B cell (primary cell): ENCODE results near the gene NELL1. TPM values are rescaled to one million over a fixed set of nuclear protein-coding genes. Genes with fewer than 3 reads are reported as not detected.

ENCODE experiments used
- ATAC-seq: fragments of 200-7000 bp; cut with Tn5 transposase; one replicate; pipeline ENCODE4 v1.10.0; 2021; ENCODE audit warnings: low read depth, mild to moderate bottlenecking, moderate number of reproducible peaks, moderate library complexity
- CTCF ChIA-PET: fragments of 350-600 bp; sonication (Branson Sonifier 250); formaldehyde crosslinking; loops from one replicate; lab custom pipeline; 2021; ENCODE audit warnings: antibody characterized with exemption, inconsistent platforms; lab: Charles Lee
- POLR2A ChIA-PET: fragments of 350-600 bp; sonication (Branson Sonifier 250); formaldehyde crosslinking; loops from one replicate; lab custom pipeline; 2021; ENCODE audit warnings: antibody characterized with exemption; lab: Charles Lee
- DNase-seq: peaks from one replicate; pipeline ENCODE4 v3.0.0; 2013
- H2AFZ ChIP-seq: 2 replicates; pipeline ENCODE4 v1.6.1; 2012; ENCODE audit warnings: mild to moderate bottlenecking, low read depth, low read length; ENCODE audit not compliant: insufficient read depth, poor library complexity, severe bottlenecking
- H3K27ac ChIP-seq, 2 donors: 1 replicate in 1 of 2; 2 replicates in 1 of 2; pipeline ENCODE4 v1.5.1; 2012 to 2013; ENCODE audit warnings: low read length in 2 of 2, mild to moderate bottlenecking in 2 of 2, moderate library complexity in 1 of 2
- H3K27me3 ChIP-seq, 4 experiments: fragments of 200-600 bp in 1 of 4; sonication (generic) in 1 of 4; replicated peaks in 1 of 4; 1 replicate in 2 of 4; 2 replicates in 2 of 4; pipeline versions ENCODE4 v1.6.1 to v1.7.0; 2013 to 2016; ENCODE audit warnings: low read length in 3 of 4, mild to moderate bottlenecking in 2 of 4, mixed read lengths in 1 of 4, moderate library complexity in 1 of 4; ENCODE audit not compliant: insufficient read depth in 4 of 4, control insufficient read depth in 3 of 4; ENCODE audit errors: control extremely low read depth in 1 of 4
- H3K36me3 ChIP-seq, 2 experiments: replicated peaks in 1 of 2; 1 replicate in 1 of 2; 2 replicates in 1 of 2; pipeline versions ENCODE4 v1.6.1 to v1.7.1; 2013; ENCODE audit warnings: low read length in 1 of 2; ENCODE audit not compliant: insufficient read depth in 2 of 2, control insufficient read depth in 1 of 2; ENCODE audit errors: control extremely low read depth in 1 of 2, extremely low read depth in 1 of 2
- H3K4me1 ChIP-seq, 2 donors: fragments of 200-600 bp in 1 of 2; sonication (generic) in 1 of 2; 1 replicate in 1 of 2; 2 replicates in 1 of 2; pipeline versions ENCODE4 v1.5.1 to v1.6.1; 2013 to 2017; ENCODE audit warnings: low read length in 2 of 2; ENCODE audit not compliant: control insufficient read depth in 2 of 2, insufficient read depth in 2 of 2
- H3K4me2 ChIP-seq: replicated peaks from 2 replicates; pipeline ENCODE3; 2012; ENCODE audit warnings: mild to moderate bottlenecking, low read depth, low read length; ENCODE audit not compliant: poor library complexity, severe bottlenecking
- H3K4me3 ChIP-seq, 5 experiments: fragments of 200-600 bp in 1 of 5; sonication (generic) in 1 of 5; 1 replicate in 3 of 5; 2 replicates in 2 of 5; pipeline versions ENCODE4 v1.5.1 to v1.7.0; 2011 to 2016; ENCODE audit warnings: low read length in 4 of 5, mild to moderate bottlenecking in 4 of 5, low read depth in 2 of 5, control low read depth in 1 of 5, moderate library complexity in 1 of 5; ENCODE audit not compliant: insufficient read depth in 1 of 5; ENCODE audit errors: control extremely low read depth in 1 of 5, extremely low read depth in 1 of 5
- H3K79me2 ChIP-seq: fragments of 200-600 bp; sonication (generic); one replicate; pipeline ENCODE4 v1.6.0; 2016; ENCODE audit warnings: low read length; ENCODE audit not compliant: control insufficient read depth, insufficient read depth
- H3K9ac ChIP-seq: fragments of 200-600 bp; sonication (generic); 2 replicates; pipeline ENCODE4 v1.6.1; 2017; ENCODE audit warnings: mild to moderate bottlenecking, low read length, moderate library complexity
- H3K9me3 ChIP-seq, 3 donors: one replicate each; pipeline versions ENCODE4 v1.6.1 to v1.7.1; 2013; ENCODE audit warnings: low read length in 2 of 3; ENCODE audit not compliant: control insufficient read depth in 2 of 3, insufficient read depth in 1 of 3; ENCODE audit errors: control extremely low read depth in 1 of 3
- H4K20me1 ChIP-seq: 2 replicates; pipeline ENCODE4 v1.6.0; 2012; ENCODE audit warnings: mild to moderate bottlenecking, low read length; ENCODE audit not compliant: insufficient read depth, control insufficient read depth, poor library complexity, severe bottlenecking
- H3K27ac Mint-ChIP-seq: one replicate; pipeline ENCODE4 v1.8.0; 2021; ENCODE audit warnings: mixed read lengths
- H3K27me3 Mint-ChIP-seq: one replicate; pipeline ENCODE4 v1.8.0; 2021; ENCODE audit warnings: mixed read lengths
- H3K4me1 Mint-ChIP-seq: one replicate; pipeline ENCODE4 v1.8.0; 2021; ENCODE audit warnings: mixed read lengths
- H3K4me3 Mint-ChIP-seq: one replicate; pipeline ENCODE4 v1.8.0; 2021; ENCODE audit warnings: mixed read lengths
- H3K9me3 Mint-ChIP-seq: one replicate; pipeline ENCODE4 v1.8.0; 2022; ENCODE audit warnings: mixed read lengths; ENCODE audit not compliant: insufficient read depth
- EZH2 ChIP-seq: IDR thresholded peaks from 2 replicates; pipeline ENCODE4 v1.6.1; 2012; ENCODE audit warnings: borderline replicate concordance, low read depth, mild to moderate bottlenecking, moderate library complexity, low read length; ENCODE audit not compliant: insufficient read depth, poor library complexity, severe bottlenecking
- WGBS: methylation state at CpG from one replicate; pipeline ENCODE4 v1.1.5; 2013; ENCODE audit warnings: missing lambda C conversion rate; ENCODE audit not compliant: insufficient coverage; 5-methylcytosine and 5-hydroxymethylcytosine counted together
- intact Hi-C: fragments of 100-400 bp; cut with micrococcal nuclease; formaldehyde crosslinking; loops from one replicate; pipeline ENCODE4 v1.10.0; 2022
- polyA plus RNA-seq: library from polyadenylated mRNA; depleted of rRNA; stranded (reverse); fragments of >200 nt; gene quantifications from 2 replicates; pipeline ENCODE4 v1.2.3, GENCODE V29; 2012
- total RNA-seq, 2 donors: library from RNA; stranded (reverse); fragments of 120-200 nt in 1 of 2; gene quantifications; 1 replicate in 1 of 2; 2 replicates in 1 of 2; pipeline versions ENCODE4 v1.2.3 to v1.2.4, GENCODE V29; 2013 to 2022
- TF ChIP-seq, protein P1 (sequence below): fragments of 200-600 bp; IDR thresholded peaks from one replicate; pipeline ENCODE4 v1.8.0; 2022; ENCODE audit warnings: antibody characterized with exemption, mild to moderate bottlenecking

NELL1 gene
- total and polyA plus RNA-seq, 2 donors (not counting 1 experiment from before 2014, with no cell fraction given), result not detected

DNA sequence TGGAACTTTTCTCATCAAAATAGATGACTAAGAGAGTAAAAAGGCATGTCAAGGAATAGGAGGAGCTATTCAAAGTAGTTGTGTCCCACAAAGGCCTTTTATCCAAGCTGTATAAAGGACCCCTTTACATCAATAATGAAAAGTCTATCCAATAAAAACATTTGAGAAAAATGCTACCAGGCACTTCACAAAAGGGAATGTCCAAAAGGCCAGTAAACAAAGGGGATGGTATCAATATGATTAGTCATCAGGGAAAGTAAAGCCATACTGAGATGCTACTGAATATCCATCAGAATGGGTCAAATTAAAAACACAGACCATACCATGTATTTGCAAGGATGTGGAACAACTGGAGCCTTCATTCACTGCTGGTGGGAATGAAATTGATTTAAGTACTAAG is 224.9 kb downstream of the NELL1 start:
- no peak overlapping the region for H3K4me2 ChIP-seq
- H3K9me3 Mint-ChIP-seq, result peaks cover 11% of the 10 kb centered on the region
- no peak overlapping the region for H3K4me3 Mint-ChIP-seq
- no peaks in the 10 kb centered on the region for H3K36me3 ChIP-seq
- POLR2A ChIA-PET, result no interaction called here
- TF ChIP-seq, protein P1, sequence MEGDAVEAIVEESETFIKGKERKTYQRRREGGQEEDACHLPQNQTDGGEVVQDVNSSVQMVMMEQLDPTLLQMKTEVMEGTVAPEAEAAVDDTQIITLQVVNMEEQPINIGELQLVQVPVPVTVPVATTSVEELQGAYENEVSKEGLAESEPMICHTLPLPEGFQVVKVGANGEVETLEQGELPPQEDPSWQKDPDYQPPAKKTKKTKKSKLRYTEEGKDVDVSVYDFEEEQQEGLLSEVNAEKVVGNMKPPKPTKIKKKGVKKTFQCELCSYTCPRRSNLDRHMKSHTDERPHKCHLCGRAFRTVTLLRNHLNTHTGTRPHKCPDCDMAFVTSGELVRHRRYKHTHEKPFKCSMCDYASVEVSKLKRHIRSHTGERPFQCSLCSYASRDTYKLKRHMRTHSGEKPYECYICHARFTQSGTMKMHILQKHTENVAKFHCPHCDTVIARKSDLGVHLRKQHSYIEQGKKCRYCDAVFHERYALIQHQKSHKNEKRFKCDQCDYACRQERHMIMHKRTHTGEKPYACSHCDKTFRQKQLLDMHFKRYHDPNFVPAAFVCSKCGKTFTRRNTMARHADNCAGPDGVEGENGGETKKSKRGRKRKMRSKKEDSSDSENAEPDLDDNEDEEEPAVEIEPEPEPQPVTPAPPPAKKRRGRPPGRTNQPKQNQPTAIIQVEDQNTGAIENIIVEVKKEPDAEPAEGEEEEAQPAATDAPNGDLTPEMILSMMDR, result no peak
- TF ChIP-seq EZH2, result no peak
- intact Hi-C loops, result no loop called here
- H2AFZ ChIP-seq, result no peak overlapping the region
- ATAC-seq (no peak), DNase-seq (no peak)
- no peak overlapping the region for H3K27ac Mint-ChIP-seq
- no peaks in the 10 kb centered on the region for H3K27me3 Mint-ChIP-seq
- no peak overlapping the region for H3K4me3 ChIP-seq
- no peak overlapping the region for H3K27ac ChIP-seq
- H3K4me1 Mint-ChIP-seq, result no peaks in the 10 kb centered on the region
- H3K9ac ChIP-seq, result no peak overlapping the region
- H4K20me1 ChIP-seq, result no peaks in the 10 kb centered on the region
- no peaks in the 10 kb centered on the region for H3K4me1 ChIP-seq
- no peaks in the 10 kb centered on the region for H3K27me3 ChIP-seq
- CTCF ChIA-PET, result no interaction called here
- no peaks in the 10 kb centered on the region for H3K79me2 ChIP-seq
- peaks cover 0 to 11% (median 0%) of the 10 kb centered on the region in 3 donors for H3K9me3 ChIP-seq

DNA sequence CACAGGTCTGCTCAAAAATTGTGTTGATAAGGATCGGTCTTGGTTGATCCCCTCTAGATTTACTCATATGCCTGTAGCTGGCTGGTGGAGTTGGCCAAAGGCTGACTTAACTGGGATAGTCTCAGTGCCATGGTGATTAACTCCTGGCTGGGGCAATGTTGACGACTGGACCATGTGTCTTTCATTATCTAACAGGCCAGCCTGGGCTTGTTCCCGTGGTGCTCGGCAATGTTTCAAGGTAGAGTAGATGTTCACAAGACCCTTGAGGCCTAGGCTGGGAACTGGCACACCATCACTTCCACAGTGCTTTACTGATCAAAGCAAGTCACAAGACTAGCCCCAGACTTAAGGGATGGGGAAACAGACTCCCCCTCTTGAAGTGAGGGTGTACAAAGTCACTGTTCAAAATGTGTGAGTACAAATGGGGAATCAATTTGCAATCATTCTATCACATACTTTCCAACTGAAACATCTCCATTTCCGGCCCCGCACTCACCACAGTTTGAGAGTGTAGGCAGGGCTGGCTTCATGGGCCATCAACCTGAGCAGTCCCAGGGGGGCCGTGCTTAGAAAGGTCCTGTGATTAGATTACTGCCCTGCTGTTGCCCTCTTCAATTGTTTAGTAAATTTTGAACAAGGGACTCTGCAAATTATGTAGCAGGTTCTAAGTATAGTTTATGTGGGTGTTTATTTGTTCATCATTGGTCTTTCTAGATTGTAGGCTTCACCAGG is 240.8 kb downstream of the NELL1 start:
- no peaks in the 10 kb centered on the region for H3K27me3 Mint-ChIP-seq
- WGBS, result 90% methylated on average over 5 of the region's 7 CpGs

More for the DNA sequence above, 240.8 kb downstream of the NELL1 start:
- H3K4me3 ChIP-seq, result no peak overlapping the region
- Mint-ChIP-seq H3K9me3 (peaks cover 4% of the 10 kb centered on the region), H3K27ac (no peak overlapping the region), H3K4me1 (no peaks in the 10 kb centered on the region), H3K4me3 (no peak overlapping the region)
- intact Hi-C loops, result no loop called here
- TF ChIP-seq EZH2, result no peak
- TF ChIP-seq, protein P1, result no peak
- ChIA-PET POLR2A (no interaction called here), CTCF (no interaction called here)
- no peak for ATAC-seq
- no peaks in the 10 kb centered on the region for H3K4me1 ChIP-seq
- H3K4me2 ChIP-seq, result no peak overlapping the region
- H3K9me3 ChIP-seq, result no peaks in the 10 kb centered on the region
- no peaks in the 10 kb centered on the region for H3K79me2 ChIP-seq
- H3K9ac ChIP-seq, result no peak overlapping the region
- H4K20me1 ChIP-seq, result no peaks in the 10 kb centered on the region
- H3K27me3 ChIP-seq, result no peaks in the 10 kb centered on the region
- no peaks in the 10 kb centered on the region for H3K36me3 ChIP-seq
- DNase-seq, result no peak
- no peak overlapping the region for H2AFZ ChIP-seq
- H3K27ac ChIP-seq, result no peak overlapping the region
